Effector memory CD4-positive, alpha-beta T cell (primary cell): Measurements from ENCODE around the gene DYRK1A.

Source experiments
- DNase-seq, 3 donors: peaks; one replicate each; pipeline ENCODE4 v3.0.0-alpha.2; 2020
- H3K27ac ChIP-seq: 2 replicates; pipeline ENCODE4 v1.7.0; 2013; ENCODE audit warnings: mild to moderate bottlenecking, low read length, moderate library complexity; ENCODE audit not compliant: insufficient read depth, poor library complexity, severe bottlenecking
- H3K27me3 ChIP-seq: replicated peaks from 2 replicates; pipeline ENCODE4 v1.7.0; 2013; ENCODE audit warnings: mild to moderate bottlenecking, low read length; ENCODE audit not compliant: insufficient read depth, control insufficient read depth, poor library complexity, severe bottlenecking
- H3K36me3 ChIP-seq: 2 replicates; pipeline ENCODE4 v1.7.0; 2013; ENCODE audit warnings: mild to moderate bottlenecking, low read length, moderate library complexity; ENCODE audit not compliant: control insufficient read depth, insufficient read depth
- H3K4me1 ChIP-seq: 2 replicates; pipeline ENCODE4 v1.7.0; 2013; ENCODE audit warnings: low read length, mild to moderate bottlenecking; ENCODE audit not compliant: control insufficient read depth, insufficient read depth, poor library complexity, severe bottlenecking
- H3K4me3 ChIP-seq: 2 replicates; pipeline ENCODE4 v1.7.0; 2013; ENCODE audit warnings: low read length, low read depth, mild to moderate bottlenecking; ENCODE audit not compliant: insufficient read depth, poor library complexity, severe bottlenecking
- H3K9me3 ChIP-seq: 2 replicates; pipeline ENCODE4 v1.7.0; 2013; ENCODE audit warnings: mild to moderate bottlenecking, low read length, moderate library complexity; ENCODE audit not compliant: control insufficient read depth

Gene DYRK1A

GRCh38 chr21:37443683-37444082, 77.1 kb downstream of the DYRK1A start:
- Histone ChIP-seq H3K36me3 (no peaks in the 10 kb centered on the region), H3K4me3 (no peak overlapping the region), H3K27ac (no peak overlapping the region), H3K9me3 (no peaks in the 10 kb centered on the region), H3K4me1 (peaks cover 13% of the 10 kb centered on the region), H3K27me3 (no peaks in the 10 kb centered on the region)
- no peak for DNase-seq

GRCh38 chr21:37445228-37445627, 78.7 kb downstream of the DYRK1A start:
- Histone ChIP-seq H3K4me3 (no peak overlapping the region), H3K27ac (no peak overlapping the region), H3K36me3 (no peaks in the 10 kb centered on the region), H3K27me3 (no peaks in the 10 kb centered on the region), H3K9me3 (no peaks in the 10 kb centered on the region), H3K4me1 (peaks cover 15% of the 10 kb centered on the region)
- no peak for DNase-seq

GRCh38 chr21:37446552-37446951, 80.0 kb downstream of the DYRK1A start:
- Histone ChIP-seq H3K27ac (no peak overlapping the region), H3K9me3 (no peaks in the 10 kb centered on the region), H3K36me3 (no peaks in the 10 kb centered on the region), H3K27me3 (no peaks in the 10 kb centered on the region), H3K4me3 (no peak overlapping the region), H3K4me1 (peaks cover 19% of the 10 kb centered on the region)
- DNase-seq, result no peak

GRCh38 chr21:37447288-37447936, 80.8 kb downstream of the DYRK1A start:
- Histone ChIP-seq H3K9me3 (no peaks in the 10 kb centered on the region), H3K4me1 (peaks cover 19% of the 10 kb centered on the region), H3K4me3 (no peak overlapping the region), H3K27me3 (no peaks in the 10 kb centered on the region), H3K36me3 (no peaks in the 10 kb centered on the region), H3K27ac (no peak overlapping the region)
- no peak for DNase-seq

- Histone ChIP-seq H3K36me3 (no peaks in the 10 kb centered on the region), H3K27me3 (no peaks in the 10 kb centered on the region), H3K4me3 (no peak overlapping the region), H3K4me1 (peaks cover 19% of the 10 kb centered on the region), H3K27ac (no peak overlapping the region), H3K9me3 (no peaks in the 10 kb centered on the region)
- DNase-seq, result no peak
These were observed 82.8 kb downstream of the DYRK1A start for GRCh38 chr21:37449302-37449937.

GRCh38 chr21:37450445-37450941, 83.9 kb downstream of the DYRK1A start:
- H3K36me3 ChIP-seq, result no peaks in the 10 kb centered on the region
- H3K27ac ChIP-seq, result no peak overlapping the region
- no peak overlapping the region for H3K4me3 ChIP-seq
- H3K9me3 ChIP-seq, result no peaks in the 10 kb centered on the region
- no peaks in the 10 kb centered on the region for H3K27me3 ChIP-seq
- DNase-seq, result no peak
- H3K4me1 ChIP-seq, result peaks cover 18% of the 10 kb centered on the region

GRCh38 chr21:37451446-37451845, 84.9 kb downstream of the DYRK1A start:
- Histone ChIP-seq H3K4me3 (no peak overlapping the region), H3K36me3 (no peaks in the 10 kb centered on the region), H3K27me3 (no peaks in the 10 kb centered on the region), H3K9me3 (no peaks in the 10 kb centered on the region), H3K4me1 (peaks cover 15% of the 10 kb centered on the region), H3K27ac (no peak overlapping the region)
- no peak for DNase-seq

- Histone ChIP-seq H3K27ac (no peak overlapping the region), H3K4me3 (no peak overlapping the region), H3K36me3 (no peaks in the 10 kb centered on the region), H3K27me3 (no peaks in the 10 kb centered on the region), H3K4me1 (peaks cover 14% of the 10 kb centered on the region), H3K9me3 (no peaks in the 10 kb centered on the region)
- DNase-seq, result no peak
These were observed 85.7 kb downstream of the DYRK1A start for GRCh38 chr21:37452227-37452626.

GRCh38 chr21:37453350-37453749, 86.8 kb downstream of the DYRK1A start:
- H3K36me3 ChIP-seq, result no peaks in the 10 kb centered on the region

GRCh38 chr21:37454869-37455503, 88.4 kb downstream of the DYRK1A start:
- no peaks in the 10 kb centered on the region for H3K9me3 ChIP-seq
- no peaks in the 10 kb centered on the region for H3K27me3 ChIP-seq
- no peak overlapping the region for H3K27ac ChIP-seq
- no peak overlapping the region for H3K4me3 ChIP-seq
- peaks cover 17% of the 10 kb centered on the region for H3K4me1 ChIP-seq
- H3K36me3 ChIP-seq, result no peaks in the 10 kb centered on the region
- DNase-seq, result no peak

More at GRCh38 chr21:37453350-37453749, 86.8 kb downstream of the DYRK1A start:
- Histone ChIP-seq H3K27ac (no peak overlapping the region), H3K27me3 (no peaks in the 10 kb centered on the region), H3K9me3 (no peaks in the 10 kb centered on the region), H3K4me3 (no peak overlapping the region), H3K4me1 (peaks cover 14% of the 10 kb centered on the region)
- DNase-seq, result no peak
